ENCODE measurements around the gene FGF19. TPM values are rescaled to one million over a fixed set of nuclear protein-coding genes. Genes with fewer than 3 reads are reported as not detected.

Gene FGF19
- total RNA-seq, 1 experiment from 2014 or later = 0.69 TPM

DNA sequence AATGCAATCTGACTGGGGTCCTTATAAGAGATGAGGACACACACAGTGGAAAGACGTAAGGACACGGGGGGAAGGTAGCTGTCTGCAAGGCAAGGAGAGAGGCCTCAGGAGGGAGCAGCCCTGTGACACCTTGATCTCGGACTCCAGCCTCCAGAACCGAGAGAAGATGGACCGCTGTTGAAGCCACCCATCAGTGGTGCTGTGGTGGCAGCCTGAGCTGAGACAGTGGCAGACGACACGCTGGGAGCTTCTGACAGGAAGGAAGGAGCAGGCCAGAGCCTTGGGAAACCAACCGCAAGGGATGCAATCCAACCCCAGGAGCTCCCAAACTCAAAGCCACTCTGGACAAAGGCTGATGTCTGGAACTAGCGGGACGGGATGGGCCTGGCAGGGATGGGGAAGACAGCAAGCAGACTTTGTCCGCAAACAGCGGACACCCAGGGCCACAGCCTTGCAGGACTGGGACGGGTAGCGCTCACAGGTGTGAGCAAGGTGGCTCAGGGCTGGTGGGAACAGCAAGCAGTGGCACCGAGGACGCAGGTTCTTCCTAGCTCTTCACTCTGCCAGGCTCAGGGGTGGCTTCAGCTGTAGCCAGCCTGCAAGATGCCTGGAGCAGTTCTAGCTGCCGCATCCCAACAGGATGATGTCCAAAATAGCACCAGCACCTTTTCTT, 39.6 kb downstream of the FGF19 start:
- peaks cover 16% of the 10 kb centered on the region for H3K4me1 ChIP-seq (ENCODE audit: insufficient read depth, low read length, poor library complexity, severe bottlenecking)
- no peak overlapping the region for H3K4me3 ChIP-seq (ENCODE audit: low read depth, low read length, poor library complexity, severe bottlenecking)
- TF ChIP-seq, protein P1, sequence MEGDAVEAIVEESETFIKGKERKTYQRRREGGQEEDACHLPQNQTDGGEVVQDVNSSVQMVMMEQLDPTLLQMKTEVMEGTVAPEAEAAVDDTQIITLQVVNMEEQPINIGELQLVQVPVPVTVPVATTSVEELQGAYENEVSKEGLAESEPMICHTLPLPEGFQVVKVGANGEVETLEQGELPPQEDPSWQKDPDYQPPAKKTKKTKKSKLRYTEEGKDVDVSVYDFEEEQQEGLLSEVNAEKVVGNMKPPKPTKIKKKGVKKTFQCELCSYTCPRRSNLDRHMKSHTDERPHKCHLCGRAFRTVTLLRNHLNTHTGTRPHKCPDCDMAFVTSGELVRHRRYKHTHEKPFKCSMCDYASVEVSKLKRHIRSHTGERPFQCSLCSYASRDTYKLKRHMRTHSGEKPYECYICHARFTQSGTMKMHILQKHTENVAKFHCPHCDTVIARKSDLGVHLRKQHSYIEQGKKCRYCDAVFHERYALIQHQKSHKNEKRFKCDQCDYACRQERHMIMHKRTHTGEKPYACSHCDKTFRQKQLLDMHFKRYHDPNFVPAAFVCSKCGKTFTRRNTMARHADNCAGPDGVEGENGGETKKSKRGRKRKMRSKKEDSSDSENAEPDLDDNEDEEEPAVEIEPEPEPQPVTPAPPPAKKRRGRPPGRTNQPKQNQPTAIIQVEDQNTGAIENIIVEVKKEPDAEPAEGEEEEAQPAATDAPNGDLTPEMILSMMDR (conservative IDR thresholded peaks at IDR 0.05; ENCODE audit: low read depth, low read length) = no peak
- TF ChIP-seq EZH2 (IDR thresholded peaks at IDR 0.05; ENCODE audit: borderline replicate concordance, low read depth, low read length, poor library complexity, severe bottlenecking) = no peak
- no peaks in the 10 kb centered on the region for H3K27me3 ChIP-seq (replicated peaks; ENCODE audit: insufficient read depth, low read depth, low read length, poor library complexity)
- H3K27ac ChIP-seq (ENCODE audit: low read depth, low read length, poor library complexity, severe bottlenecking) = peak overlapping the region; percentile 41
- POLR2A ChIA-PET (ENCODE audit: low non-redundant PET) = no interaction called here
- H3K9me3 ChIP-seq (ENCODE audit: low read depth, low read length, poor library complexity, severe bottlenecking) = no peaks in the 10 kb centered on the region
- intact Hi-C loops (cut with micrococcal nuclease; ENCODE audit: unreplicated experiment) = no loop called here
- no peak for DNase-seq (ENCODE audit: low spot score)
- CTCF ChIA-PET = interaction anchor here (1.4 kb wide), 1 partner anchor 563 kb away, joined by 4 read pairs; no protein-coding TSS in a partner anchor
- H3K36me3 ChIP-seq (ENCODE audit: insufficient read depth, low read length, poor library complexity, severe bottlenecking) = peaks cover 15% of the 10 kb centered on the region
- no TSS peak for BruUV-seq (replicated peaks)

DNA sequence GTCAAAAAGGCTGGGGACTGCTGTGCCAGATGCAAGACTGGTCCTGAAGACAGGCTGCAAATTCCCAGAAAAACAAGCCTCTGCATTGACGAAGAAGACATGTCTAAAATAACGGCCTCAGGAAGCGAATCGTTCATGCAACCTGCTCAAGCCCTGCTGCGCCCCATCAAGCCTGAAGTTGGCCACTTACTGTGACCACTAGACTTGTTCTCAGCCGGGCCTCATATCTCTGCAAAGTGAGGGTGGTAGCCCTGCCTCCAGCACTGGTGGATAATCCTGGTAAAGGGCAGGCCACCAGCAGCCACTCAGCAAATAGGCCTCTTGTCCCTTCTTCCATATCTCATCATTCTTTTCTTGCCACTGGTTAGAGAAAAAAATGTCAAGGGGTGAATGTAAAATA, 40.5 kb downstream of the FGF19 start:
- H3K36me3 ChIP-seq (ENCODE audit: insufficient read depth, low read length, poor library complexity, severe bottlenecking) = peaks cover 15% of the 10 kb centered on the region
- no peak for DNase-seq (ENCODE audit: low spot score)
- H3K4me1 ChIP-seq (ENCODE audit: insufficient read depth, low read length, poor library complexity, severe bottlenecking) = peaks cover 9% of the 10 kb centered on the region
- H3K9me3 ChIP-seq (ENCODE audit: low read depth, low read length, poor library complexity, severe bottlenecking) = no peaks in the 10 kb centered on the region
- no peak overlapping the region for H3K4me3 ChIP-seq (ENCODE audit: low read depth, low read length, poor library complexity, severe bottlenecking)
- ChIA-PET CTCF (interaction anchor here (1.4 kb wide), 1 partner anchor 562 kb away, joined by 4 read pairs; no protein-coding TSS in a partner anchor), POLR2A (ENCODE audit: low non-redundant PET) (no interaction called here)
- intact Hi-C loops (cut with micrococcal nuclease; ENCODE audit: unreplicated experiment) = no loop called here
- H3K27ac ChIP-seq (ENCODE audit: low read depth, low read length, poor library complexity, severe bottlenecking) = peak overlapping the region; percentile 41
- BruUV-seq (replicated peaks) = no TSS peak
- TF ChIP-seq, protein P1 (conservative IDR thresholded peaks at IDR 0.05; ENCODE audit: low read depth, low read length) = no peak
- no peak for TF ChIP-seq EZH2 (IDR thresholded peaks at IDR 0.05; ENCODE audit: borderline replicate concordance, low read depth, low read length, poor library complexity, severe bottlenecking)
- no peaks in the 10 kb centered on the region for H3K27me3 ChIP-seq (replicated peaks; ENCODE audit: insufficient read depth, low read depth, low read length, poor library complexity)

DNA sequence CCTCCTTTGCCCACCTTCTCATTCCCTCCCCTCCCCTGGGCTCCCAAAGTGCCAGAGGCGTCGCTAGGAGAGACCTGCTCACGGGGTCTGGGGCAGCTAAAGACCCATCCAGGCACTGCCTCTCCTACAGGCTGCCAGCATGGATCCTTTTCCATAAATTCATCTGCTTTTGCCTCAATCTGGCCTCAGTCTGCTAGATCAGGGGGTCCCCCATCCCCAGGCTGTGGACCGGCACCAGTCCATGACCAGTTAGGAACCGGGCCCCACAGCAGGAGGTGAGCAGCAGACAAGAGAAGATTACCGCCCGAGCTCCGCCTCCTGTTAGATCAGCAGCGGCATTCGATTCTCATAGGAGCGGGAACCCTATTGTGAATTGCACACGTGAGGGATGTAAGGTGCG, 41.0 kb downstream of the FGF19 start:
- BruUV-seq (replicated peaks) = no TSS peak
- H3K9me3 ChIP-seq (ENCODE audit: low read depth, low read length, poor library complexity, severe bottlenecking) = no peaks in the 10 kb centered on the region
- DNase-seq (ENCODE audit: low spot score) = no peak
- TF ChIP-seq EZH2 (IDR thresholded peaks at IDR 0.05; ENCODE audit: borderline replicate concordance, low read depth, low read length, poor library complexity, severe bottlenecking) = no peak
- TF ChIP-seq, protein P1 (conservative IDR thresholded peaks at IDR 0.05; ENCODE audit: low read depth, low read length) = no peak
- H3K36me3 ChIP-seq (ENCODE audit: insufficient read depth, low read length, poor library complexity, severe bottlenecking) = peaks cover 15% of the 10 kb centered on the region
- intact Hi-C loops (cut with micrococcal nuclease; ENCODE audit: unreplicated experiment) = no loop called here
- peaks cover 9% of the 10 kb centered on the region for H3K4me1 ChIP-seq (ENCODE audit: insufficient read depth, low read length, poor library complexity, severe bottlenecking)
- no peaks in the 10 kb centered on the region for H3K27me3 ChIP-seq (replicated peaks; ENCODE audit: insufficient read depth, low read depth, low read length, poor library complexity)
- H3K27ac ChIP-seq (ENCODE audit: low read depth, low read length, poor library complexity, severe bottlenecking) = no peak overlapping the region
- ChIA-PET CTCF (interaction anchor here (1.5 kb wide), 1 partner anchor 21 kb away, joined by 4 read pairs; no protein-coding TSS in a partner anchor), POLR2A (ENCODE audit: low non-redundant PET) (no interaction called here)
- no peak overlapping the region for H3K4me3 ChIP-seq (ENCODE audit: low read depth, low read length, poor library complexity, severe bottlenecking)
